Bone marrow (tissue), 2 donors: ENCODE data around the gene COL6A3.

Source experiments
- DNase-seq, 2 donors: peaks; one replicate each; lab custom pipeline; 2025; lab: John Stamatoyannopoulos, UW

The COL6A3 gene

GRCh38 chr2:237348281-237348865, 65.6 kb downstream of the COL6A3 start:
- DNase-seq: no peak

DNA sequence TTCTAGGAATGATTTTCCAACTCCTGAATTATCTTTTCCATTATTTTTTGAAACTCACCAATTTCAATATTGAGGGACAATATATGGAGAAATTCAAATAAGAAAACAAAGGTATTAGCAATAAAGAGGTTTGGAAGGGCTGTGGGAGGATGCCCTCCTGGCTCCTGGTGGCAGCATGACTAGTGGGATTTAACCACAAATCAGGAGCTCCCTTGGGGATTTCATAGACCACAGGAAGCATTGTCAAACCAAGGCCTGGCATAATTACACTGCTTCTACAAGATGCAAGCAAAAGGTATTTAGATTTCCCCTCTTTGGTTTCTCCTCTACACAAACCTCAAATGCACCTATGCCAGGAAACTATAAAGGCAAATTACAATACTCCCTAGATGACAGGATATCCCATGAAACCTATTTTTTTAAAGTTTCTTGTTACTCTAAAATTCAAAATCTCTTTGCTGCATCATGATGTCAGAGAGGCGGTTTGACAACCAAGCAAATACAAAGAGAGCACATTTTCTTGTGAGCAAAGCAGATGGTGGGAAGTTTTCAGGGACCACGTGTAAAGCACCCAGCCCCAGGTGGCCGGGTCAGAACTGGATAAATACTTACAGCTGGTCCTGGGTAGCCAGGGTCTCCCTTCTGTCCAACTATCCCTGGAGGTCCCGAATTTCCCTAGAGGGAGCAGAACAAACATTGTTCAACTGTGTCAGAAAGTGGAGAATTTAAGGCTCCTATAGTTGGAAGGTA, 67.9 kb downstream of the COL6A3 start:
- DNase-seq: no peak

DNA sequence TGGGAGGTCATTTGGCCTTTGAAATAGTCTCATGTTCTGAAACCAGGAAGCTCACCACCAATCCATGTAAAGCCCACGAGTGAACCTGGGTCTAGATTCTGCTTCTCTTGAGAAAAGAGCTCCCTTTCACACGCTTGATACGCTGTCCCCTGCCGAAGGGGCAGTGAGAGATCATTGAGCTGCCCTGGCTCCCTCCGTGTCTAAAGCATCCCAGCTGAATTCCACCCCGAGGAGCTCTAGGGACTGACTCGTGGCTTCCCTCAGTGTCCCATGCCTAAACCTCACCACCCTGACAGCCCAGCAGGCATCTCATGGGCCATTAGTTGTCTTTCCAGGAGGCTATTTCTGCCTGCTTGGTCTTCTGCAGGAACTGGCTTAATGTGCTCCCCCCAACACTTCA, 68.6 kb downstream of the COL6A3 start:
- DNase-seq: no peak

GRCh38 chr2:237344942-237345341, 69.0 kb downstream of the COL6A3 start:
- DNase-seq: no peak

DNA sequence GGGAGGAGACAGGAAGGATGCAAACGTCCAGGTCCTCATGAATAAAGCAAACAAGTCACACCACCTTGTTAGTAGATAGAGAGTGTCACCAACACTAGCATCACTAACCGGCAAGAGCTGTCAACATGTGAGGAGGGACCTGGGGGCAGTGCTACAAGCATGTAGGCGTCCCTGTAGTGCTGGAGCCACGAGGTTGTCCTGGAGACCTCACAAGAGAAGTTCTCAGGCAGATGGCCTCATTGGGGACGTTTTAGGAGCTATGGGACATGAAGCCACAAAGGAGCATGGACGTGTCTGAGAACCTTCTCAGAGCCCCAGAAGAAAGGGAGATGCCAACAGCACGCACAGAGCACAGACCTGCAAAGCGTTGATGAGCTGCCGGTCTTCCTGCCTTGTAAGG, 70.0 kb downstream of the COL6A3 start:
- DNase-seq: no peak

DNA sequence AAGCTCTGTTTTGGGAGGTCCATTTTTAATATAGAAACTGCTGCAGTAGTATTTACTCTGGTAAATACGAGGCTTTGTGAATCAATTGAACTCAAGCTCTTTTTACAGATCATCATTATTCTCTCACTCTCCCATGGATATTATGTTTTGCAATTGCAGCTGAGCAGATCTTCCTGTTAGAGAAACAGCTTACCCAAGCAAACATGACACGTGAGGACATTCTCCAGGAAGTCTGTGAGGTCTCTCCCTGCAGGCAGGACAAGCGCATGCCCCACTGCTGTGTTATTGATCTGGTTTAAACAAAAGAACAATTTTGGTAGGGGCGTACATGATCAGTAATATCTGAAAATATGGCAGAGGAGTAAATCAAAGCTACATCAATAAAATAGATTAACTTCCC, 72.1 kb downstream of the COL6A3 start:
- DNase-seq: no peak

GRCh38 chr2:237337586-237337985, 76.4 kb downstream of the COL6A3 start:
- no peak for DNase-seq

DNA sequence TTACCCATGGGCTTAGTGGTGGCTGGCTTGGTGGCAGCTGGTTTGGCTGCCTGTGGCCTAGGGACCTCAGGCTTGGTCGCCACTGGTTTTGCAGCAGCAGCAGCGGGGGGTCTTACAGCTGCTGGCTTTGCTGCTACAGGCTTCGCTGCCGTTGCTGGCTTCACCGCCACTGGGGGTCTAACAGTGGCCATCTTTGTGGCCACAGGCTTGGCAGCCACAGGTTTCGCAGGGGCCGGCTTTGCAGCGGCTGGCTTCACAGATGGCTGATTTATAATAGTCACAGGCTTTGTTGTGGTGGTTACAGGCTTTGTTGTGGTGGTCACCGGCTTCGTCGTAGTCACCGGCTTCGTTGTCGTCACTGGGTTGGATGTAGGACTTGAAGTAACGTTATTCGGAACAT, 77.8 kb downstream of the COL6A3 start:
- no peak for DNase-seq

- DNase-seq: no peak
Measured at GRCh38 chr2:237333748-237334147, 80.2 kb downstream of the COL6A3 start.

DNA sequence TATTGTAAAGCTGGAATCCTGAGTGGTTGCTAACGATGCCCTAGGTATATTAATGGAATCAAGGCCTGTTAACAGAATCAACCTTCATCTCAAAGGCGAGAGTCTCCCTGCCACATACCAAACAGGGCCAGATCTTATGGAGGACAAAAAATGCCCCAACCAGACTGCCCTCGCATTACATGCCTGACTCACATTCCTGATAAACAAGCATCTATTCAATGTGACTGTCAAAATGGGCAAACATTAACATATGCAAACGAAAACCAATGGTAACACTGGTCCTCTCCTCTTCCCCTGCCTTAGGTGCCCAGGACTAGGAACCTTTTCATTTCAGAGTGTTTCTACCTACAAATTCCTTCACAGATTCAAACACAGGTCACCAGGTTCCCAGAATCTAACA, 83.4 kb downstream of the COL6A3 start:
- no peak for DNase-seq

DNA sequence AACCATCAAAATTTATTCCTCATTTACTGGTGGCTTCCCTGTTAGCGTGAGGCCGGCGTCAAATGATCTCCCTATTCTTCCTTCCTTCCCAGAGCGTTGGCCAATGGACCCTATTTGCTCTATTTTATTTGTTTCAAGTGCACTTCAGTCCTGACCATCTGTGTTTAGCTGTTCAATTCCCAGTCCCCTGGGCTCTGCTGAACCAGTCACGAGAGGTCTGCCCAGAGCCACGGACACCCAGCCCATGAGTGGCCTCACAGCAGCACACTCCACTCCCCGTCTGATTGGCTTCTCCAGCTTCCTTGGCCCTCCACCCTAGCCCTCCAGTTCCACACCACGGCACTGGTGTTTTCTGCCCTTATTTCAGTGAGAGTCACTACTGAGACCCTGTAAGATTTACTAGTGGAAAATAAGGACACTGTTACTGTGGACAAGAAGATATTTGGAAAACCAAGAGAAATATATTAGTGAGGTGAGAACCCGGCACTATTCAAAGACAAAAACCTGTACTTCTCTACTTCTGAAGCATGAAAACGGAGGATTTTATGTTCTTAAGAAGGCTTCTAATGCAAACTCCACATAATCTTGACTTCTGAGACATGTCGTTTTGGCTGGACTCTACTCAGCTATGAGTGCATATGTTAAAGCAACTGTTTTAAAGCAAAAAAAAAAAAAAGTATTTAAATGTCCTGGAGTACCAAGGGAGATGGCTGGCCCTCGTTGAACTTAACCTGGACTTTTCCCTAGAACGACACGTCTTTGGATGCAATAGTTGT, 86.6 kb downstream of the COL6A3 start:
- DNase-seq: no peak

GRCh38 chr2:237326266-237327171, 87.4 kb downstream of the COL6A3 start:
- no peak for DNase-seq

DNA sequence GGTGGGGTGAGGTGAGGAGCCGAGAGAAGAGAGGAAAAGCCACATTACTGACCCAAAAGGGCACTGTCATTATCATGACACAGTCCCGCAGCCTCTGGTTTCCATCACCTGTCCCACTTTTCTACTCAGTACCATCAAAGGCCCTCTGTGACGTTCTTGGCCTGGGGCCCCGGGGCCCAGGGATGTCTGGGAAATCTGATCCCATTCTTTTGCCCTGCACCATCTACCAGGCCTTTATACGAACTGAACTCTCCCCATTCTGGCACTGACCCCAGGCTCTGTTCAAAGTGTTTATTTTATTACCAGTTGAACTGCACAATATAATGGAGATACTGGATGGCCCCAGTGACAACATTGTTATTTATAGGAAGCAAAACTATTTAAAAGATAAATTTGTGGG, 89.1 kb downstream of the COL6A3 start:
- DNase-seq: no peak

DNA sequence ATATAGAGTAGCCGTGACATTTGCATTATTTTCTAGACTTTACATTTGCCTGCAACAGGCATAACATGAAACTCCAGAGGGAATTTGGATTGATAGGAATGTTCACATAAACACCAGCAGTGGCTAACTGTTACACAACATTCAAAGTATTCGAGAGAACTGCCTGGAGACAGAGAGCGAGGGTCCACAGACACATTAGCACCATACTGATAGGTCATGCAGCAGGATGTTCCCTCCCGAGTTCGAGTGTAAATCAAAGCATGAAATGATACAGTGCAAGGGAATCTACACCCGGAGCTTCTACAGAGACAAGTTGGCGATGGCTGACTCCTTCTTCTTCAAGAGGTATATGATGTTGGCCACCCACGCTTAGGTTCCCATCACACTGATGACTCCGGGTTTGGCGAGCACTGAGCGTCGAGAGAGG, 89.5 kb downstream of the COL6A3 start:
- DNase-seq: no peak

DNA sequence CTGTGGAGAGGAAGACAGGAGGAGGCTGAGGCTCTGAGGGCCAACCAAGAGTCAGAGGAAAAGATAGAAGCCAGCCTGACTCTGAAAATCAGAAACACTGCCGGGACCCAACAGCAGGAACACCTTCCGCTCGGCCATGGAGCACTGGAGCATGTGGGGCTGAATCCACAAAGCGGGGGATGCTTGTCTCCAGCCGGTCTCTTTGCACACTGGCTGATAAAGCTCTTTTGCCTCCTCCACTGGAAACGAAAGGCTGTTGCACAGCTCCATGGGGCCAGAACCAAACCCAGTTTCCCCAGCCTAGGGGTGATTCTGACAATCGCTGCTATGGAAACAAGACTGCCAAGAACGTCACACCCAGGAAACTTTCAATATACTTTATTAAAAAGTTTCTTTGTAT, 90.3 kb downstream of the COL6A3 start:
- DNase-seq: no peak

GRCh38 chr2:237322564-237322963, 91.4 kb downstream of the COL6A3 start:
- no peak for DNase-seq

DNA sequence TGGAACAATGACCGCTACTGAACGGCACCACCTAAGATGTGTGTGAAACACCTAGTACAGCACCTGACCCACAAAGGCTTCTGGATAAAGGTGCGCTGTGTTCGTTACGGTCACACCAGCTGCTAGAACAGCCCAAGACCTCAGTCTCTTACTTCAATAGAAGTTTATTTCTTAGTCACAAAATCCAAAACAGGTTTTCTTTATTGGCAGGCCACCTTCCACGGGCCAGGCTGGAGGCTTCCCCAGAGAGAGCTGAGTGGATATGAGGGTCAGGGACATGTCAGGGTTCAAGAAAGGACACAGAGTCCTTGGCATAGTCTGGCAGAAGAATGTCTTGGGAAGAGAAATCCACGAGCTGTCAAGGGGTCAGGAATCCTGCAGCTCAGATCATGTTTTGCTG, 92.2 kb downstream of the COL6A3 start:
- no peak for DNase-seq

GRCh38 chr2:237320801-237321560, 93.0 kb downstream of the COL6A3 start:
- DNase-seq: no peak

DNA sequence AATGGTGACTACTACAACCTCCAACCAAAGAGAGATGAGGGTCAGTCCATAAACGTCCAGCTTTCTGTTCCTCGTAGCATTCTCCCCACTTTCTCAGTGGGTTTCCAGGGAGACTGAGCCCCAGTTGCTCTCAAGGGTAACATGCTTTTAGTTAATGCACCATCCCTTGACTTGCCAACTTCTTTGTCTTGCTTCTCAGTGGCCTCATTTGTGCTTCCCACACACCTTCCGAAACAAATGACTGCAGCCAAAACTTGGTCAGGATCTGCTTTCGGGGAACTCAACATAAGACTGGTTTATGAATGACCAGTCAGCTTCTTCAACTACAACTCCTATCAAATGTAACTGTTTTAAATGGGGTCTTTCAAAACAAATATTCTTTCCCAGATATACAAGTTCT, 94.1 kb downstream of the COL6A3 start:
- no peak for DNase-seq

DNA sequence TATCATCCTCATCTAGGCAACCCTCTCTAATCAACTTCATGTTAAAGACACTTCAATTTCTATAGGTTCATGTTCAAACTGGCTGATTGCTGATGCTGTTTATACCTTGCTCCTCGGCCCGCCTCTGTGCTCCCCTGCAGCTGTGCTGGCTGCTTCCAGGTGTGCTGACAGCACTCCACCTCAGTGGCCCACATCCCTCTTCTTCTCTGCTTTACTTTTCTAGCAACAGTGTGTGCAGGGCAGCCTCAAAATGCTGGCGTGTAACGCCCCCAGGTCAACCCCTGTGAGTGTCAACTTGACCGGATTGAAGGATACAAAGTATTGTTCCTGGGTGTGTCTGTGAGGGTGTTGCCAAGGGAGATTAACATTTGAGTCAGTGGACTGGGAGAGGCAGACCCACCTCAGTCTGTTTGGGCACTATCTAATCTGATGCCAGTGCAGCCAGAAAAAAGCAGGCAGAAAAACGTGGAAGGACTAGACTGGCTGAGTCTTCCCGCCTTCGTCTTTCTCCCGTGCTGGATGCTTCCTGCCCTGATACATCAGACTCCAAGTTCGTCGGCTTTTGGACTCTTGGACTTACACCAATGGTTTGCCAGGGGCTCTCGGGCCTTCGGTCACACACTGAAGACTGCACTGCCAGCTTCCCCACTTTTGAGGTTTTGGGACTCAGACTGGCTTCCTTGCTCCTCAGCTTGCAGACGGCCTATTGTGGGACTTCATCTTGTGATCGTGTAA, 94.7 kb downstream of the COL6A3 start:
- no peak for DNase-seq

DNA sequence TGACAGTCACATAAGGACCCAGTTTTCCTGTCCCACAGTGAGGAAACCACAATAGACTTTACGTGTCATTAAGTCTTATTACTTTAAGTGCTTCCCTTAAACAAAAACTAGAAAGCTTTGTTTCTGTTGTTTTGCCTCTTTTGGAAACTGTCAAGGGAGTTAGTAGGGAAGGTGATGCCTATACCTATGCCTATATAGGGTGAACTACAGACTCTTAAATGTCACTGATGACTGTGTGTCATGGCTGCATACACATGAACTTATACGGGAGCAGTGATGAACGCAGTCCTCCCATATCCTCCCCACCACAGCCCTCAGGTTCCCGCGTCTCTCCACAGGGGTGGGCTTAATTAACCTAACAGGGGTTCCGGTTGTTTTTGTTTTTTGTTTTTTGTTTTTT, 97.6 kb downstream of the COL6A3 start:
- no peak for DNase-seq
